SU-DHL-6 (cell line): ENCODE measurements around the gene RGS19.

Source experiments
- H2AFZ ChIP-seq: fragments of 200-600 bp; sonication (generic); 2 replicates; pipeline ENCODE4 v1.6.1; 2014; ENCODE audit warnings: low read depth, mild to moderate bottlenecking, moderate library complexity, mixed read lengths, antibody characterized with exemption, low read length; ENCODE audit not compliant: severe bottlenecking
- H3F3A ChIP-seq: fragments of 200-600 bp; shearing (Covaris generic); 2 replicates; pipeline ENCODE4 v1.6.0; 2016; ENCODE audit warnings: antibody characterized with exemption, mild to moderate bottlenecking; ENCODE audit not compliant: insufficient read depth
- H3K27ac ChIP-seq: fragments of 200-600 bp; sonication (generic); 2 replicates; pipeline ENCODE4 v1.5.1; 2016; ENCODE audit warnings: low read depth, mild to moderate bottlenecking, low read length, moderate library complexity, mixed read lengths
- H3K27me3 ChIP-seq: fragments of 200-600 bp; sonication (generic), shearing (Covaris generic); 2 replicates; pipeline ENCODE4 v1.6.0; 2014; ENCODE audit warnings: mild to moderate bottlenecking, low read length
- H3K36me3 ChIP-seq: fragments of 200-600 bp; sonication (generic); 2 replicates; pipeline ENCODE4 v1.6.1; 2014; ENCODE audit warnings: mild to moderate bottlenecking, low read length, mixed read lengths
- H3K4me2 ChIP-seq: fragments of 300-600, 200-600 bp; shearing (Covaris generic), sonication (generic); 2 replicates; pipeline ENCODE4 v1.6.0; 2014; ENCODE audit warnings: low read length, low read depth, mild to moderate bottlenecking; ENCODE audit not compliant: poor library complexity, severe bottlenecking
- H3K4me3 ChIP-seq: fragments of 200-600 bp; sonication (generic); 2 replicates; pipeline ENCODE4 v1.5.1; 2014; ENCODE audit warnings: antibody characterized with exemption, low read length, mild to moderate bottlenecking, mixed read lengths; ENCODE audit not compliant: insufficient read depth, poor library complexity, severe bottlenecking
- H3K79me2 ChIP-seq: fragments of 200-600 bp; sonication (generic); 2 replicates; pipeline ENCODE4 v1.6.1; 2014; ENCODE audit warnings: mild to moderate bottlenecking, low read length, moderate library complexity; ENCODE audit not compliant: insufficient read depth
- H3K9ac ChIP-seq: fragments of 200-600 bp; sonication (generic); 2 replicates; pipeline ENCODE4 v1.7.0; 2014; ENCODE audit warnings: mild to moderate bottlenecking, low read length
- H3K9me2 ChIP-seq: fragments of 200-600 bp; sonication (generic); replicated peaks from 2 replicates; pipeline ENCODE4 v1.6.1; 2014; ENCODE audit warnings: low read length; ENCODE audit not compliant: insufficient read depth
- H3K9me3 ChIP-seq: fragments of 200-600 bp; sonication (generic); 2 replicates; pipeline ENCODE4 v1.6.1; 2014; ENCODE audit warnings: low read length, mixed read lengths; ENCODE audit not compliant: insufficient read depth
- H4K20me1 ChIP-seq: fragments of 200-600 bp; sonication (generic); 2 replicates; pipeline ENCODE4 v1.6.1; 2014; ENCODE audit warnings: low read depth, mild to moderate bottlenecking, antibody characterized with exemption, low read length, moderate library complexity, mixed read lengths
- EZH2phosphoT487 ChIP-seq: fragments of 200-600 bp; sonication (generic), shearing (Covaris generic); conservative IDR thresholded peaks from 2 replicates; pipeline ENCODE4 v1.6.1; 2018; ENCODE audit warnings: mild to moderate bottlenecking, antibody characterized with exemption, low read length, moderate library complexity, mixed read lengths
- TF ChIP-seq, protein P1 (sequence below): fragments of 200-600 bp; sonication (generic); IDR thresholded peaks from one replicate; pipeline ENCODE4 v1.5.1; 2017; ENCODE audit warnings: antibody characterized with exemption, mild to moderate bottlenecking, low read length, moderate library complexity; ENCODE audit not compliant: insufficient read depth, poor library complexity, severe bottlenecking

RGS19 gene

DNA sequence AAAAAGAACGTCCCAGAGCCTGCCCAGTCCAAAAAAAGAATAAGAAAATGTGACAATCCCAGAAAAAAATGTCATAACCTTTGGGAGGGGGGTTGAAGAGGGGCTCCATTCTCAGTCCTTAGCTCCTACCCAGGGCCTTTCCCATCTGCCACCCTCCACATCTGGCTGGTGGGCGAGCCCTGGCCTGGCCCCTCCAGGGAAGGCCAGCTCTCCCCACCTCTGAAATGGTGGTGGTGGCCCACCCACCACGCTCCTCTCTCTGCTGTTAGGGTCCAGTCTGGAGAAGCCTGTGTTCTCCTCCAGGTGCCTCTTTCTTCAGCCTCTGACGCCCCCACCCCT is 415 bp downstream of the RGS19 start:
- Histone ChIP-seq H2AFZ (no peak overlapping the region), H3K27ac (peak overlapping the region; percentile 95), H3K9me2 (no peaks in the 10 kb centered on the region)

DNA sequence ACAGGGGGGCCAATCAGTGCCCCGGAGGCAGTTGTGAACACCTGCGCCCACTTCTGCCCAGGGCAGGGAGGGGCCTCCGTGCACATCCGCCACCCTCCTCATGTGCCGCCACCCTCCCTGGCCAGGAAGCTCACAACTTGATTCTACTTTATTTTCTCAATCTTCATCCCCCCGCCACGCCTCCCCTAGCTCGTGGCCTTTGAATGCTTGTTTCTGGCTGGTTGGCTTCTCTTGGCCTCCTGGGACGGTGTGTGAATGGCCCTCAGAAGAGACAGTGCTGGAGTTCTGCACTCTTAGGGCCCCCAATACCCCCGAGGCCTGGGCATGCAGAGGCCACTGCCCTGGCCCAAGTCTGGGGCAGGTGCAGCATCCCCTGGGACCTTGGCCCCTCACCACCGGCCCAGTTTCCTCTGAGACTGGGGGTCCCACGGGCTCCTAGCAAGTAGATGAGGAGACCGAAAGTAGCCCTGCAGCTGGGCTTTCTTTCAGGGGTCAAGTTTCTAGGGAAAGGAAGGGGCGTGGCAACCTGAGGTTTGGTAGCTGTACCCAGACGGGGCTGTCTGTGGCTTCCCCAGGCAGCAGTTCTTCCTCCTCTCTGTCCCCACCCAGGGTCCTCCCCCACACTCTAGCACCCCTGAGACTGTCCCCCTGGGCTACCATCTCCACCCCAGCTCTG is 1.3 kb downstream of the RGS19 start:
- H3K79me2 ChIP-seq: no peaks in the 10 kb centered on the region
- peak overlapping the region; percentile 95 for H3K27ac ChIP-seq
- H3K9ac ChIP-seq: peak overlapping the region; percentile 91

More for the DNA sequence above, 415 bp downstream of the RGS19 start:
- Histone ChIP-seq H3K79me2 (no peaks in the 10 kb centered on the region), H3K9me3 (no peaks in the 10 kb centered on the region), H3K4me3 (peak overlapping the region; percentile 68), H3K9ac (peak overlapping the region; percentile 91), H4K20me1 (no peaks in the 10 kb centered on the region), H3F3A (peaks cover 36% of the 10 kb centered on the region), H3K4me2 (peak overlapping the region; percentile 87), H3K36me3 (no peaks in the 10 kb centered on the region), H3K27me3 (no peaks in the 10 kb centered on the region)
- TF ChIP-seq, protein P1, sequence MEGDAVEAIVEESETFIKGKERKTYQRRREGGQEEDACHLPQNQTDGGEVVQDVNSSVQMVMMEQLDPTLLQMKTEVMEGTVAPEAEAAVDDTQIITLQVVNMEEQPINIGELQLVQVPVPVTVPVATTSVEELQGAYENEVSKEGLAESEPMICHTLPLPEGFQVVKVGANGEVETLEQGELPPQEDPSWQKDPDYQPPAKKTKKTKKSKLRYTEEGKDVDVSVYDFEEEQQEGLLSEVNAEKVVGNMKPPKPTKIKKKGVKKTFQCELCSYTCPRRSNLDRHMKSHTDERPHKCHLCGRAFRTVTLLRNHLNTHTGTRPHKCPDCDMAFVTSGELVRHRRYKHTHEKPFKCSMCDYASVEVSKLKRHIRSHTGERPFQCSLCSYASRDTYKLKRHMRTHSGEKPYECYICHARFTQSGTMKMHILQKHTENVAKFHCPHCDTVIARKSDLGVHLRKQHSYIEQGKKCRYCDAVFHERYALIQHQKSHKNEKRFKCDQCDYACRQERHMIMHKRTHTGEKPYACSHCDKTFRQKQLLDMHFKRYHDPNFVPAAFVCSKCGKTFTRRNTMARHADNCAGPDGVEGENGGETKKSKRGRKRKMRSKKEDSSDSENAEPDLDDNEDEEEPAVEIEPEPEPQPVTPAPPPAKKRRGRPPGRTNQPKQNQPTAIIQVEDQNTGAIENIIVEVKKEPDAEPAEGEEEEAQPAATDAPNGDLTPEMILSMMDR: no peak
- TF ChIP-seq EZH2phosphoT487: no peak

DNA sequence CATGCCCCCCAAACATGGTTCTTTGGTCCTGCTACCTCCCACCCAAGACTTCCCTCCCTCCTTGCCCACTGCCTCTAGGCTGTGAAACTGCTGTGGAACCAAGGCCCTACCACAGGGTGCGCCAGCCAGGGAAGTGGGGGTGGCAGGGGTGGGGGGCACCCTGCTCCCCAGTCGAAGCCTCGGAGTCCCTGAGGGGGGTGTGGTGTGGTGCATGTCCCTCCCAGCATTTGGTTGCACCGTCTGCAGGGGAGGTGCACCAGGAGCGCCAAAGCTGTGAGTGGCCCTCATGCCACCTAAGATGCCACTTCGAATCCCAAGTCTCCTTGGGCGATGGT is 1.8 kb downstream of the RGS19 start:
- Histone ChIP-seq H3K27me3 (no peaks in the 10 kb centered on the region), H3K27ac (peak overlapping the region; percentile 95)

More for the DNA sequence above, 1.3 kb downstream of the RGS19 start:
- H4K20me1 ChIP-seq: no peaks in the 10 kb centered on the region
- H3F3A ChIP-seq: peaks cover 36% of the 10 kb centered on the region
- no peak overlapping the region for H2AFZ ChIP-seq
- no peaks in the 10 kb centered on the region for H3K27me3 ChIP-seq
- peak overlapping the region; percentile 68 for H3K4me3 ChIP-seq
- H3K36me3 ChIP-seq: no peaks in the 10 kb centered on the region
- peak overlapping the region; percentile 87 for H3K4me2 ChIP-seq
- H3K9me2 ChIP-seq: no peaks in the 10 kb centered on the region
- no peak for TF ChIP-seq EZH2phosphoT487
- TF ChIP-seq, protein P1: no peak
- H3K9me3 ChIP-seq: no peaks in the 10 kb centered on the region

More for the DNA sequence above, 1.8 kb downstream of the RGS19 start:
- Histone ChIP-seq H3K9me3 (no peaks in the 10 kb centered on the region), H3F3A (peaks cover 36% of the 10 kb centered on the region), H3K9me2 (no peaks in the 10 kb centered on the region), H3K4me3 (peak overlapping the region; percentile 68), H4K20me1 (no peaks in the 10 kb centered on the region), H3K36me3 (no peaks in the 10 kb centered on the region), H3K4me2 (peak overlapping the region; percentile 87), H3K9ac (peak overlapping the region; percentile 91), H2AFZ (no peak overlapping the region), H3K79me2 (no peaks in the 10 kb centered on the region)
- no peak for TF ChIP-seq EZH2phosphoT487
- TF ChIP-seq, protein P1: no peak
